Endothelial cell of umbilical vein (primary cell): Measurements from ENCODE around the gene ZNF423. TPM values are rescaled to one million over a fixed set of nuclear protein-coding genes. Genes with fewer than 3 reads are reported as not detected.

Source experiments
- BruUV-seq: library from RNA; stranded (reverse); fragments of 400-500 nt; replicated peaks from 2 replicates; lab custom pipeline; 2021; lab: Mats Ljungman, UMichigan
- CTCF ChIA-PET: fragments of 300-600, 350-600 bp; sonication (Branson Sonifier 250); formaldehyde crosslinking; loops from one replicate; lab custom pipeline; 2021; ENCODE audit warnings: antibody characterized with exemption, inconsistent platforms; lab: Charles Lee
- POLR2A ChIA-PET: fragments of 300-600, 350-600 bp; sonication (Branson Sonifier 250); formaldehyde crosslinking; loops from one replicate; lab custom pipeline; 2021; ENCODE audit warnings: antibody characterized with exemption, inconsistent platforms; lab: Charles Lee
- DNase-seq: peaks from one replicate; pipeline ENCODE4 v3.0.0-alpha.2; 2011; ENCODE audit warnings: low read depth, low spot score
- FAIRE-seq: peaks from 2 replicates; lab custom pipeline; 2011; peaks lifted over from hg19 to GRCh38; lab: Jason Lieb, UNC
- H2AFZ ChIP-seq: 2 replicates; pipeline ENCODE4 v1.6.0; 2012; ENCODE audit warnings: low read depth, low read length, control low read depth, inconsistent platforms
- H3K27ac ChIP-seq: 2 replicates; pipeline ENCODE4 v1.5.1; 2011; ENCODE audit warnings: low read depth, mild to moderate bottlenecking, control low read depth, low read length, moderate library complexity; ENCODE audit not compliant: insufficient read depth
- H3K27me3 ChIP-seq, 2 experiments: 2 replicates each; pipeline versions ENCODE4 v1.6.0 to v1.6.1; 2011; ENCODE audit warnings: low read length in 2 of 2, mixed read lengths in 1 of 2; ENCODE audit not compliant: control insufficient read depth in 2 of 2, insufficient read depth in 2 of 2
- H3K36me3 ChIP-seq, 2 experiments: 2 replicates in 1 of 2; 3 replicates in 1 of 2; pipeline ENCODE4 v1.5.1; 2011; ENCODE audit warnings: low read length in 2 of 2, mild to moderate bottlenecking in 1 of 2, moderate library complexity in 1 of 2; ENCODE audit not compliant: control insufficient read depth in 2 of 2, insufficient read depth in 2 of 2; ENCODE audit errors: extremely low read depth in 1 of 2
- H3K4me1 ChIP-seq: 3 replicates; pipeline ENCODE4 v1.5.1; 2011; ENCODE audit warnings: mild to moderate bottlenecking, low read length; ENCODE audit not compliant: control insufficient read depth, insufficient read depth; ENCODE audit errors: extremely low read depth
- H3K4me2 ChIP-seq: 2 replicates; pipeline ENCODE4 v1.6.1; 2011; ENCODE audit warnings: low read length, control low read depth, mixed read lengths; ENCODE audit not compliant: insufficient read depth
- H3K4me3 ChIP-seq, 3 experiments: fragments of 200-600 bp in 1 of 3; sonication (generic), shearing (Covaris generic) in 1 of 3; replicated peaks in 1 of 3; 2 replicates each; pipeline ENCODE4 v1.5.1; 2011 to 2016; ENCODE audit warnings: control low read depth in 3 of 3, low read length in 3 of 3, mild to moderate bottlenecking in 2 of 3, inconsistent platforms in 1 of 3, low read depth in 1 of 3, moderate library complexity in 1 of 3; ENCODE audit not compliant: insufficient read depth in 1 of 3
- H3K79me2 ChIP-seq: 2 replicates; pipeline ENCODE4 v1.6.0; 2012; ENCODE audit warnings: low read length, inconsistent platforms; ENCODE audit not compliant: control insufficient read depth, insufficient read depth
- H3K9ac ChIP-seq: replicated peaks from 2 replicates; pipeline ENCODE3; 2011; ENCODE audit warnings: low read length, control low read depth; ENCODE audit not compliant: insufficient read depth; ENCODE audit errors: extremely low read depth
- H3K9me1 ChIP-seq: replicated peaks from 3 replicates; pipeline ENCODE4 v1.6.0; 2011; ENCODE audit warnings: mild to moderate bottlenecking, low read length; ENCODE audit not compliant: control insufficient read depth, insufficient read depth; ENCODE audit errors: extremely low read depth
- H3K9me3 ChIP-seq: replicated peaks from 2 replicates; pipeline ENCODE4 v1.5.1; 2012; ENCODE audit warnings: low read length, inconsistent platforms; ENCODE audit not compliant: control insufficient read depth, insufficient read depth
- H4K20me1 ChIP-seq: replicated peaks from 2 replicates; pipeline ENCODE3; 2011; ENCODE audit warnings: mild to moderate bottlenecking, low read length; ENCODE audit not compliant: control insufficient read depth, insufficient read depth; ENCODE audit errors: extremely low read depth
- CTCF ChIP-seq, 2 donors: IDR thresholded peaks; 1 replicate in 1 of 2; 2 replicates in 1 of 2; pipeline ENCODE4 v1.5.1; 2011; ENCODE audit warnings: low read length in 2 of 2, mild to moderate bottlenecking in 2 of 2, moderate library complexity in 2 of 2, control low read depth in 1 of 2, inconsistent platforms in 1 of 2, low read depth in 1 of 2; ENCODE audit not compliant: insufficient read depth in 1 of 2; ENCODE audit errors: extremely low read depth in 1 of 2
- EZH2 ChIP-seq: IDR thresholded peaks from 2 replicates; pipeline ENCODE4 v1.6.1; 2012; ENCODE audit warnings: borderline replicate concordance, low read depth, mild to moderate bottlenecking, moderate library complexity, low read length, inconsistent platforms; ENCODE audit not compliant: severe bottlenecking
- FOS ChIP-seq: IDR thresholded peaks from 2 replicates; pipeline ENCODE4 v1.6.1; 2011; ENCODE audit warnings: mild to moderate bottlenecking, low read length, moderate library complexity, borderline replicate concordance; ENCODE audit not compliant: insufficient read depth
- GATA2 ChIP-seq: IDR thresholded peaks from 2 replicates; pipeline ENCODE4 v1.7.0; 2011; ENCODE audit warnings: low read depth, mild to moderate bottlenecking, moderate library complexity, mixed read lengths, low read length; ENCODE audit not compliant: insufficient read length, insufficient read depth
- JUN ChIP-seq: IDR thresholded peaks from 2 replicates; pipeline ENCODE4 v1.6.1; 2011; ENCODE audit warnings: borderline replicate concordance, low read depth; ENCODE audit not compliant: insufficient read length, insufficient read depth
- MAX ChIP-seq: IDR thresholded peaks from 2 replicates; pipeline ENCODE4 v1.6.1; 2011; ENCODE audit not compliant: insufficient read depth, insufficient read length
- MYC ChIP-seq: IDR thresholded peaks from one replicate; pipeline ENCODE4 v1.6.1; 2011; ENCODE audit warnings: mild to moderate bottlenecking, low read depth, low read length
- POLR2A ChIP-seq: IDR thresholded peaks from 2 replicates; pipeline ENCODE4 v1.6.1; 2012; ENCODE audit warnings: low read depth, mild to moderate bottlenecking, control low read depth, low read length
- POLR2AphosphoS5 ChIP-seq: IDR thresholded peaks from 2 replicates; pipeline ENCODE4 v1.6.1; 2012; ENCODE audit warnings: low read depth, mild to moderate bottlenecking, control low read depth, low read length, moderate library complexity; ENCODE audit not compliant: insufficient read depth
- dilution Hi-C: fragments of 300-500 bp; cut with MboI; formaldehyde crosslinking; loops from one replicate; pipeline ENCODE4 v1.15.0; 2019; ENCODE audit warnings: low sequenced_read_pairs; ENCODE audit not compliant: extremely low pct_ligation_motif_present
- intact Hi-C: fragments of 100-400 bp; cut with micrococcal nuclease; formaldehyde crosslinking; loops from one replicate; pipeline ENCODE4 v1.10.0; 2022
- polyA plus RNA-seq, 4 experiments: library from polyadenylated mRNA; depleted of rRNA in 3 of 4; stranded (reverse) in 3 of 4; unstranded in 1 of 4; fragments of >200 nt; gene quantifications; 2 replicates each; pipeline versions ENCODE4 v1.2.1 to v1.2.3, GENCODE V29; 2011 to 2012; ENCODE audit warnings: missing spikeins in 1 of 4
- total RNA-seq: library from RNA; stranded (reverse); gene quantifications from 2 replicates; pipeline ENCODE4 v1.2.3, GENCODE V29; 2021

ZNF423 gene
- total and polyA plus RNA-seq, 2 donors (not counting 3 experiments of a cell fraction or from before 2014, with no cell fraction given) = 2.2 to 8.1 TPM

- Histone ChIP-seq H3K9me1 (no peaks in the 10 kb centered on the region), H3K79me2 (no peaks in the 10 kb centered on the region), H3K9me3 (no peaks in the 10 kb centered on the region), H3K9ac (no peak overlapping the region), H4K20me1 (no peaks in the 10 kb centered on the region), H3K27me3 (no peaks in the 10 kb centered on the region), H3K27ac (no peak overlapping the region), H3K4me1 (peaks cover 4% of the 10 kb centered on the region), H3K4me2 (no peak overlapping the region), H3K36me3 (no peaks in the 10 kb centered on the region), H2AFZ (no peak overlapping the region), H3K4me3 (no peak overlapping the region)
- CTCF ChIA-PET = interaction anchor here (0.8 to 1.3 kb wide), 2 partner anchors 38 to 226 kb away, joined by 3 to 7 read pairs; no protein-coding TSS in a partner anchor
- DNase-seq (no peak), FAIRE-seq (no peak)
- no TSS peak for BruUV-seq
- POLR2A ChIA-PET = no interaction called here
- TF ChIP-seq POLR2A = no peak
- TF ChIP-seq POLR2AphosphoS5 = no peak
- no peak for TF ChIP-seq CTCF (IDR thresholded peaks at IDR 0.05; ENCODE audit: extremely low read depth in 1 of 2, insufficient read depth in 1 of 2, low read depth in 1 of 2, low read length in 2 of 2)
- no peak for TF ChIP-seq JUN
- TF ChIP-seq GATA2 = no peak
- TF ChIP-seq EZH2 = no peak
- TF ChIP-seq MYC = no peak
- TF ChIP-seq FOS = no peak
- TF ChIP-seq MAX = no peak
- dilution Hi-C loops = no loop called here
- intact Hi-C loops = no loop called here
Measured at GRCh38 chr16:49594685-49595498, 261.0 kb downstream of the ZNF423 start.
